ENCODE measurements around the gene FNDC3A.
"Not testable (repeated sequence)": the region's sequence is repeated elsewhere in the genome, so short reads cannot be mapped to it uniquely, and the experiment has no call there.

The FNDC3A gene

DNA sequence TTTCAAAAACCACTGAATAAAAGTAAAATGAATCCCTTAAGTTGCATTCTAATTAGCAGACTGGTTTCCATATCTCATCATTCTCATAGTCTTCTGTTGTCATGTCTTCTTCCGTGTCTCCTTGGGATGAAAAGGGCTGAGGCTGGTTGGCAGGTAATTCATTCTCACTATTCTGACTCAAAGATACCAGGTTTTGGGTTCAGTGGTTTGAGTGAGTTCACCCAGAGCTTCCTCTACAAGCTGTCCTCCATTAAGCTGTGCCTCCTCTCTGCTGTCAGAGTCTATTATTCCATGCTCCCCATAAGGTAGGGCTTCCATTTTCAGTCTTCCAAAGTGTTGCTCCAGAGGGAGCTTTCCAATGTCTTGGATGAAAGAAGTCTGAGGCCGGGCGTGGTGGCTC is 68.3 kb downstream of the FNDC3A start:
- no peak for DNase-seq

- no peak for DNase-seq
Measured at GRCh38 chr13:49044836-49045235, 69.1 kb downstream of the FNDC3A start.

- no peak for DNase-seq
Measured at GRCh38 chr13:49046002-49046401, 70.3 kb downstream of the FNDC3A start.

DNA sequence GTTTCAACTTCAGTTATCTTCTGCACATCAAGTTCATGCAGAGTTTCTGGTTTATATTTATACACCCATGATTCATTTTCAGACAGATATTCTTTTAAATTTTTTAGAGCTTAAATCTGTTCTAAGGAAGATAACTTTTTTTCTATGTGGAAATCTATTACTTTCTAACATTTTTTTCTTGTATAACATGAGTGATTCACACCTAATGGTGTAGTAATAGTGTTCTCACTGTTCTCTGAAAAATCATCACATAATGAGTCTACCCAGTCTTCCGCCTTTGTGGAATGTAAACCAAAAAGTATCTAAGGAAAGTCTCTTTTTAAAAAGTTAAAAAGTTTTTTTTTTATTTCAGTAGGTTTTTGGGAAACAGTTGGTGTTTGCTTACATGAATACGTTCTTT is 70.8 kb downstream of the FNDC3A start:
- DNase-seq, result no peak

GRCh38 chr13:49052813-49053212 is 77.1 kb downstream of the FNDC3A start:
- no peak for DNase-seq

GRCh38 chr13:49053215-49053614 is 77.5 kb downstream of the FNDC3A start:
- DNase-seq, result no peak

GRCh38 chr13:49053906-49054305 is 78.2 kb downstream of the FNDC3A start:
- no peak for DNase-seq

DNA sequence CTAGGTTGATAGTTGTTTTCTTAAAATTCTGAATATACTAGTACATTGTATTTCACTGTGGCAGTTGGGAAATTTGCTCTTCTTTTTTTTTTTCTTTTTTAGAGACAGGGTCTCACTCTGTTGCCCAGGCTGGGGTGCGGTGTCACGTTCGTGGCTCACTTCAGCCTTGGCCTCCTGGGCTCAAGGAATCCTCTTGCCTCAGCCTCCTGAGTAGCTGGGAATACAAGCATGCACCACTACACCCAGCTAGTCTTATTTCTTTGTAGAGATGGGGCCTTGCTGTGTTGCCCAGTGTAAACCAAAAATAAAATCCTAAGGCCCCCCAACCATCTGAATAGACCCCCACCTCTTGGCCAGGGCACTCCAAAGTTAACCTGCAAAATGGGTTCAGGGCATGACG is 79.3 kb downstream of the FNDC3A start:
- no peak for DNase-seq

DNA sequence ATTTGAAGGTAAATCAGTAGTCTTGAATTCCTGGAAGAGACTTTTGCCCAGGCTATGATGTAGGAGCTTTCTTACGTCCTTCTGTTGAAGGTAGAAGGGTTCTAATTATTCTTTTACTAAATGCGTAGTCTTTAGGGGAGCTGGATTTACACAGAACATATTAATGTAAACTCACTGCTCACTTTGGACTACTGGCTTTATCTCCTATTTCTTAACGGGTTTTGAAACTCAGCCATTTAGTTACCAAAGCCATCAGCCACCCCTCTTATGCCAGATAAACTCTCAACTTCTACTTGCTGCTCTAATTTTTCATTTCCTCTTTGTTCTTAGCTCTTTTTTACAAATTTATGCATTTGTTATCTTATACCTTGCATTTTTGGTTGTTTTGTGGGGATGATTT is 81.5 kb downstream of the FNDC3A start:
- no peak for DNase-seq

- DNase-seq, result no peak
Measured at GRCh38 chr13:49058761-49059160, 83.0 kb downstream of the FNDC3A start.

- DNase-seq, result no peak
Measured at GRCh38 chr13:49060678-49061387, 85.1 kb downstream of the FNDC3A start.

DNA sequence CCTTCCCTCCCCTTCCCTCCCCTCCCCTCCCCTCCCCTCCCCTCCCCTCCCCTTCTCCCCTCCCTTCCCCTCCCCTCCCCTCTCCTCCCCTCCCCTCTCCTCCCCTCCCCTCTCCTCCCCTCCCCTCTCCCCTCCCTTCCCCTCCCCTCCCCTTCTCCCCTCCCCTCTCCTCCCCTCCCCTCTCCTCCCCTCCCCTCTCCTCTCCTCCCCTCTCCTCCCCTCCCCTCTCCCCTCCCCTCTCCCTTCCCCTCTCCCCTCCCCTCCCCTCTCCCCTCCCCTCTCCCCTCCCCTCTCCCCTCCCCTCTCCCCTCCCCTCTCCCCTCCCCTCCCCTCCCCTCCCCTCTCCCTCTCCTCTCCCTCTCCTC is 85.7 kb downstream of the FNDC3A start:
- DNase-seq, result not testable (repeated sequence)

DNA sequence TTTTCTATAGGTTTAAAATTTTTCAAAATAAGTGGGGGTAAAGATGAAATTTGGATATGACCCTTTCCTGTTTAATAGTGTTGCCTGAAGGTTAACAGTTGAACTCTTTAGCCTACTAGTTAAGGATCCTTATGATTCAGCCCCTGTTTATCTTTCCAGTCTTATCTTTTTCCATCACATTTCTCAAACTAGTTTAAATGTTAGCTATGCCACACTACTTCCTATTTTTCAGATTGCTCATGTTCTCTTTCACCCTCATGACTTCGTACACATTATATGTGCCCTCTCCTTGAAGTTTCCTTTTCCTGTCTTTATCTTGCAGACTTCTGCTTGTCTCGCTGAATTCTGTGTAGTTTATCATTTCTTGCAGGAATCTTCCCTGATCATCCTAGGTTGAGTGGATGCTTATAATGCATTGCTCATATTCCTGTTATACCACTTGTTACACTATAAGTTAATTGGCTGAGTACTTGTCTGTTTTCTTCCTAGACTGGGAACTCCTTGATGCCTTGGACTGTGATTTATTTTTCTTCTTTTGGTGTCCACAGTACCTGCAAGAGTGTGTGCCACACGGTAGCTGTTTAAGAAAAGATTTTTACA is 86.7 kb downstream of the FNDC3A start:
- DNase-seq, result no peak

DNA sequence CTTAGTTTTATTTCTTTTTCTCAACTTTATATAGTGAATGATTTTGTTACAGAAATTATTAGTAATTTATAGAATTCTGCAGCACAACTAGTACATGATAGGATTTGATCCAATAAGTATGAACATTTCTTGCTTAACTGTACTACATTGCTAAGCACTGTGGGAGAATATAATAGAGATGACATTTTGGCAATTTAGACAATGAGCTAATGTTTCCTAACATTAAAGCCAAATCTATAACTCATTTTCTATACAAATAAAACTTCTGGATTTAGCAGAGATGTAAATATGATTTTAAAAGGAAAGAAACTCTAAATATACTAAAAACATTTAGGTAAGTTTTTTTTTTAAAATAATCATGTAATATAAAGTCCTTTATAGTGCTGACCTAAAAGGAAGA is 87.3 kb downstream of the FNDC3A start:
- no peak for DNase-seq

DNA sequence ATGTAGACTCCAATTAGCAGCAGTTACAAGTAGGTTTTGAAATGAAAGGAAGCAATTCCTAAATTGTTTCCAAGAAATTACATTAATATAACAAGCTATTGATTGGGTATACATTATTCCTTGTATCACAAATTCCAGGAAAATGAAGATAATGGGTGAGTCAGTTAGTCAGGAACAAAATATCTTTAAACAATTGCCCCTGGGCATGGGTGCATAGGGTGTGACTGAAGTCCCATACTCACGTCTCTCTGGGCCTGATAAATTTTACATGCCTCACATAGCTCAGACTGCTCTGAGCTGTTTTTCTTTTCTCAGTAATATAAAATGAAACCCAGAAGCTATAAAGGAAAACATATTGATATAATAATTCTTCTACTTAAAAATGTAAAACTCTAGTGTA is 87.8 kb downstream of the FNDC3A start:
- no peak for DNase-seq

GRCh38 chr13:49064476-49064875 is 88.8 kb downstream of the FNDC3A start:
- DNase-seq, result no peak

- no peak for DNase-seq
Measured at GRCh38 chr13:49066856-49067255, 91.1 kb downstream of the FNDC3A start.

DNA sequence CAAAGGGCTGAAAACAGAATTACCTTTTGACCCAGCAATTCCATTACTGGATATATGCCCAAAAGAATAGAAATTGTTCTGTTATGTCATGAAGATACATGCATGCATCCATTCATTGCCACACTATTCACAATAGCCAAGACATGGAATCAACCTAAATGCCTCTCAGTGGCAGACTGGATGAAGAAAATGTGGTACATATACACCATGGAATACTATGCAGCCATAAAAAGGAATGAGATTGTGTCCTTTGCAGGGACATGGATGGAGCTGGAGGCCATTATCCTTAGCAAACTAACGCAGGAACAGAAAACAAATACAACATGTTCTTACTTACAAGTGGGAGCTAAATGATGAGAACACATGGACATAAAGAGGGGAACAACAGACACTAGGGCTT is 92.8 kb downstream of the FNDC3A start:
- DNase-seq, result not testable (repeated sequence)

- not testable (repeated sequence) for DNase-seq
Measured at GRCh38 chr13:49070021-49070420, 94.3 kb downstream of the FNDC3A start.

DNA sequence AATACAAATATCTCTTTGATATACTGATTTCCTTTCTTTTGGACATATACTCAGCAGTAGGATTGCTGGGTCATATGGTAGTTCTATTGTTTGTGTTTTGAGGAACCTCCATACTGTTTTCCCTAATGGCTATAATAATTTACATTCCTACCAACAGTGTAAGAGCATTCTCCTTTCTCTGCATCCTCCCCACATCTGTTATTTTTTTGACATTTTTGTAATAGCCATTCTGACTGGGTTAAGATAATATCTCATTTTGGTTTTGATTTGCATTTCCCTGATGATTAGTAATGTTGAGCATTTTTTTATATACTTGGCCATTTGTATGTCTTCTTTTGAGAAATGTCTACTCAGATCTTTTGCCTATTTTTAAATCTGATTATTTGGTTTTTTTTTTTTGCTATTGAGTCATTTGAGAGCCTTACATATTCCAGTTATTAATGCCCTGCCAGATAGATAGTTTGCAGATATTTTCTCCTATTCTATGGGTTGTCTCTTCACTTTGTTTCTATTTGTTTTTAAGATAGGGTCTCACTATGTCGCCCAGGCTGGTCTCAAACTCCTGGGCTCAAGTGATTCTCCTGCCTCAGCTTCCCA is 95.7 kb downstream of the FNDC3A start:
- no peak for DNase-seq

GRCh38 chr13:49082653-49083536 is 107.2 kb downstream of the FNDC3A start:
- no peak for DNase-seq

DNA sequence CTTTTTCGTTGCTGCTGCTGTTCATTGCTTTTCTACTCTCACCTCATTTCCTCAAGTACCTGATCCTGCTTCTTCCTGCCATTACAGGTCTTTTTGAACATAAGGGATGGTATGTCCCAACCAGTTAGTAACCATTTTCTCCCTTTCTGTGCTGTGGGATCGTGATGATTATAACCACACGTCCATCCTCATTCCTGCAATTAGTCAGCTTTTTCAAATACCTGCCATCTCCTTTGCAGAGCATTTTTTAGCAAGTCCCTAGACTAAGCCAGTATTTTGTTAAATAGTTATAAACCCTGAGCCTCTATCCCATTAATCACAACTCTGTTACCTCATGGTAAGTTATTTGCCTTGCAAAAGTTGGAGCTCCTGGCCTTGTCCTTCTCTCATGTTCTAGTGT is 109.2 kb downstream of the FNDC3A start:
- DNase-seq, result no peak

GRCh38 chr13:49086722-49087121 is 111.0 kb downstream of the FNDC3A start:
- no peak for DNase-seq

GRCh38 chr13:49093376-49093775 is 117.7 kb downstream of the FNDC3A start:
- no peak for DNase-seq

All from SHP77 (cell line).